Activated B cell treated with CpG ODN at 0.5 μM for 24 hours (primary cell): Measurements from ENCODE around the gene KSR2. TPM values are rescaled to one million over a fixed set of nuclear protein-coding genes. Genes with fewer than 3 reads are reported as not detected.

Experiments
- ATAC-seq: fragments of 200-7000 bp; cut with Tn5 transposase; one replicate; pipeline ENCODE4 v1.10.0; 2021; ENCODE audit warnings: low read depth, mild to moderate bottlenecking, moderate library complexity
- CTCF ChIA-PET: fragments of 350-600 bp; sonication (Branson Sonifier 250); formaldehyde crosslinking; loops from one replicate; lab custom pipeline; 2021; ENCODE audit warnings: antibody characterized with exemption; lab: Charles Lee
- POLR2A ChIA-PET: fragments of 350-600 bp; sonication (Branson Sonifier 250); formaldehyde crosslinking; loops from one replicate; lab custom pipeline; 2021; ENCODE audit warnings: antibody characterized with exemption; lab: Charles Lee
- DNase-seq: peaks from one replicate; pipeline ENCODE4 v3.0.0; 2022
- H3K27ac Mint-ChIP-seq: one replicate; pipeline ENCODE4 v1.8.0; 2020; ENCODE audit warnings: mixed read lengths
- H3K27me3 Mint-ChIP-seq: one replicate; pipeline ENCODE4 v1.8.0; 2021; ENCODE audit warnings: mixed read lengths
- H3K36me3 Mint-ChIP-seq: one replicate; pipeline ENCODE4 v1.8.0; 2021; ENCODE audit warnings: low read depth, mixed read lengths
- H3K4me1 Mint-ChIP-seq: one replicate; pipeline ENCODE4 v1.8.0; 2021; ENCODE audit warnings: mixed read lengths
- H3K4me3 Mint-ChIP-seq: one replicate; pipeline ENCODE4 v1.8.0; 2020; ENCODE audit warnings: mild to moderate bottlenecking, mixed read lengths
- H3K9me3 Mint-ChIP-seq: one replicate; pipeline ENCODE4 v1.8.0; 2020; ENCODE audit warnings: mixed read lengths
- CTCF ChIP-seq: fragments of 200-600 bp; IDR thresholded peaks from one replicate; pipeline ENCODE4 v1.8.0; 2022; ENCODE audit warnings: antibody characterized with exemption, mild to moderate bottlenecking
- intact Hi-C: fragments of 100-400 bp; cut with micrococcal nuclease; formaldehyde crosslinking; loops from one replicate; pipeline ENCODE4 v1.15.1; 2024
- total RNA-seq: library from RNA; stranded (reverse); gene quantifications from 2 replicates; pipeline ENCODE4 v1.2.3, GENCODE V29; 2022

The KSR2 gene
- total RNA-seq, 1 donor from 2014 or later: not detected

GRCh38 chr12:117587631-117588287 is 381.0 kb downstream of the KSR2 start:
- TF ChIP-seq CTCF: no peak
- no peak overlapping the region for H3K4me3 Mint-ChIP-seq
- DNase-seq (peak; percentile 15), ATAC-seq (no peak)
- peaks cover 15% of the 10 kb centered on the region for H3K27me3 Mint-ChIP-seq
- no peaks in the 10 kb centered on the region for H3K36me3 Mint-ChIP-seq
- no peaks in the 10 kb centered on the region for H3K4me1 Mint-ChIP-seq
- no peak overlapping the region for H3K27ac Mint-ChIP-seq
- H3K9me3 Mint-ChIP-seq: peaks cover 5% of the 10 kb centered on the region
- POLR2A ChIA-PET: no interaction called here
- intact Hi-C loops: loop anchor here (1.0 to 5.0 kb wide), 2 partner anchors 220 to 375 kb away; no protein-coding TSS in a partner anchor
- CTCF ChIA-PET: interaction anchor here (0.6 to 2.7 kb wide), 4 partner anchors 8 to 220 kb away, joined by 3 to 6 read pairs (median 3); no protein-coding TSS in a partner anchor

- peaks cover 10% of the 10 kb centered on the region for H3K27me3 Mint-ChIP-seq
- no peaks in the 10 kb centered on the region for H3K4me1 Mint-ChIP-seq
- POLR2A ChIA-PET: no interaction called here
Measured at GRCh38 chr12:117583677-117584225, 385.0 kb downstream of the KSR2 start.

GRCh38 chr12:117583092-117583491 is 385.7 kb downstream of the KSR2 start:
- Mint-ChIP-seq H3K36me3 (no peaks in the 10 kb centered on the region), H3K4me3 (no peak overlapping the region), H3K27ac (no peak overlapping the region), H3K9me3 (no peaks in the 10 kb centered on the region), H3K27me3 (peaks cover 10% of the 10 kb centered on the region), H3K4me1 (no peaks in the 10 kb centered on the region)
- ChIA-PET CTCF (no interaction called here), POLR2A (no interaction called here)
- no peak for ATAC-seq
- intact Hi-C loops: no loop called here
- TF ChIP-seq CTCF: no peak
- DNase-seq: no peak

More at GRCh38 chr12:117583677-117584225, 385.0 kb downstream of the KSR2 start:
- H3K36me3 Mint-ChIP-seq: no peaks in the 10 kb centered on the region
- TF ChIP-seq CTCF: no peak
- intact Hi-C loops: no loop called here
- no peak overlapping the region for H3K27ac Mint-ChIP-seq
- CTCF ChIA-PET: no interaction called here
- DNase-seq: no peak
- no peaks in the 10 kb centered on the region for H3K9me3 Mint-ChIP-seq
- ATAC-seq: no peak
- H3K4me3 Mint-ChIP-seq: no peak overlapping the region

GRCh38 chr12:117582135-117582784 is 386.5 kb downstream of the KSR2 start:
- no peak for DNase-seq
- Mint-ChIP-seq H3K27me3 (peaks cover 10% of the 10 kb centered on the region), H3K9me3 (no peaks in the 10 kb centered on the region), H3K4me3 (no peak overlapping the region), H3K36me3 (no peaks in the 10 kb centered on the region), H3K4me1 (no peaks in the 10 kb centered on the region), H3K27ac (no peak overlapping the region)
- no peak for ATAC-seq
- ChIA-PET CTCF (no interaction called here), POLR2A (no interaction called here)
- no peak for TF ChIP-seq CTCF
- intact Hi-C loops: no loop called here

- no peaks in the 10 kb centered on the region for H3K4me1 Mint-ChIP-seq
- intact Hi-C loops: no loop called here
- no peak for TF ChIP-seq CTCF
- H3K27ac Mint-ChIP-seq: no peak overlapping the region
- ATAC-seq (no peak), DNase-seq (no peak)
- no peaks in the 10 kb centered on the region for H3K9me3 Mint-ChIP-seq
- ChIA-PET POLR2A (no interaction called here), CTCF (interaction anchor here (0.6 to 2.0 kb wide), 2 partner anchors 9 to 146 kb away, joined by 3 to 6 read pairs; no protein-coding TSS in a partner anchor)
- H3K27me3 Mint-ChIP-seq: peaks cover 10% of the 10 kb centered on the region
- no peaks in the 10 kb centered on the region for H3K36me3 Mint-ChIP-seq
- no peak overlapping the region for H3K4me3 Mint-ChIP-seq
Measured at GRCh38 chr12:117580718-117581062, 388.1 kb downstream of the KSR2 start.
